GM12875 (cell line): ENCODE results near the gene DZANK1.

Experiments used
- H3K4me3 ChIP-seq: one replicate; pipeline ENCODE4 v1.5.1; 2011; ENCODE audit warnings: low read depth, low read length, control low read depth
- TF ChIP-seq, protein P1 (sequence below): IDR thresholded peaks from 2 replicates; pipeline ENCODE4 v1.5.1; 2011; ENCODE audit warnings: low read depth, mild to moderate bottlenecking, control low read depth, inconsistent platforms, low read length, moderate library complexity, borderline replicate concordance; ENCODE audit not compliant: insufficient read depth

The DZANK1 gene

DNA sequence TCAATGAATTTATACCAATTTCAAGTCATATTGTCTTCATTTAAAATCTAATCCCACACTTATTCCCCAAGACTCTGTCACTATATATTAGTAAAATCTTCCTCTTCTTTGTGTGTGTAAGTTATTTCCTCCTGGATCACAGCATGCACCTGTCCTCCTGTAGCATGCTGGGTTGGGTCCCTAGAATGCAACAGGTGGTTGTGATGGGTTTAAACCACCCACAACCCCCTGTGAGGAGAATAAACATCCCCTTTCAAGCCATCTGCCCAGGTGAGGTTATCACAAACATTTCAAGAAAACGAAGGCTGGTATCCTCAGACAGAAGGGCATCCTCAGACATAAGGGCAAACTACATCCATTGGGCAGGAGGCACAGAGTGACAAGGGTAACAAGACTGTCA is 26.4 kb downstream of the DZANK1 start:
- H3K4me3 ChIP-seq = no peak overlapping the region
- TF ChIP-seq, protein P1, sequence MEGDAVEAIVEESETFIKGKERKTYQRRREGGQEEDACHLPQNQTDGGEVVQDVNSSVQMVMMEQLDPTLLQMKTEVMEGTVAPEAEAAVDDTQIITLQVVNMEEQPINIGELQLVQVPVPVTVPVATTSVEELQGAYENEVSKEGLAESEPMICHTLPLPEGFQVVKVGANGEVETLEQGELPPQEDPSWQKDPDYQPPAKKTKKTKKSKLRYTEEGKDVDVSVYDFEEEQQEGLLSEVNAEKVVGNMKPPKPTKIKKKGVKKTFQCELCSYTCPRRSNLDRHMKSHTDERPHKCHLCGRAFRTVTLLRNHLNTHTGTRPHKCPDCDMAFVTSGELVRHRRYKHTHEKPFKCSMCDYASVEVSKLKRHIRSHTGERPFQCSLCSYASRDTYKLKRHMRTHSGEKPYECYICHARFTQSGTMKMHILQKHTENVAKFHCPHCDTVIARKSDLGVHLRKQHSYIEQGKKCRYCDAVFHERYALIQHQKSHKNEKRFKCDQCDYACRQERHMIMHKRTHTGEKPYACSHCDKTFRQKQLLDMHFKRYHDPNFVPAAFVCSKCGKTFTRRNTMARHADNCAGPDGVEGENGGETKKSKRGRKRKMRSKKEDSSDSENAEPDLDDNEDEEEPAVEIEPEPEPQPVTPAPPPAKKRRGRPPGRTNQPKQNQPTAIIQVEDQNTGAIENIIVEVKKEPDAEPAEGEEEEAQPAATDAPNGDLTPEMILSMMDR = no peak

DNA sequence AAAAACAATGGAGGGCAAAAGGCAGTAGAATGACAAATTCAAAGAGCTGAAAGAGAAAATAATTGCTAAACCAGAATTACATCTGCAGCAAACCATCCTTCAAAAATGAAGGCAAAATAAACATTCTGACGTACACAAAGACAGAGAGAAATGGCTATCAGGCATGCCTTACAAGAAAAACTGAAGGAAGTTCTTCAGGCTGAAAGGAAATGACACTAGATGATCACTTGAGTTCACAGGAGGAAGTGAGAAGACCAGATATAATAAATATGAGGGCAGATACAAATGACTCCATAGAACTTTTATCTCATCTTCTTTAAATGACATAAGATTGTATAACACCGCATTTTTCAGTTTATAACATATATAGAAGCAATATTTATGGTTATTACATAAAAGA is 30.0 kb downstream of the DZANK1 start:
- no peak overlapping the region for H3K4me3 ChIP-seq
- TF ChIP-seq, protein P1 = no peak

DNA sequence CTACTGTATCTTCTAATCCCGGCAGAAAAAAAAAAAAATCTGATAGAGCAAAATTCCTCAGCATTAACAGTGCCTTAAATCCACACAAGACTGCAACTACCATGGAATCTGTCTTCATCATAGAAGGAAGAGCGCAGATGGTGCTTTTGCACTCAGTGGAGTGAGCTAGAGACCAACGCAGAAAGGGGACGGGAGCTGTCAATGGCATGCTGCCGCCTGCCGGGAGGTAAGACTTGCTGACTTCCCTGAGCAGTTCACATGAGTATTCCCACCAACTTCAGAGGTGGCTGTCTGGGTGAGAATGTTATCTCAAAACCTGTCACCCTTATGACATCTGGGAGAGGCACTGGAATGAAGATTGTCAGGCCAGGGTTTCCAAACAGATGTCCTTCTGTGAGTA is 35.6 kb downstream of the DZANK1 start:
- H3K4me3 ChIP-seq = no peak overlapping the region
- TF ChIP-seq, protein P1 = no peak

DNA sequence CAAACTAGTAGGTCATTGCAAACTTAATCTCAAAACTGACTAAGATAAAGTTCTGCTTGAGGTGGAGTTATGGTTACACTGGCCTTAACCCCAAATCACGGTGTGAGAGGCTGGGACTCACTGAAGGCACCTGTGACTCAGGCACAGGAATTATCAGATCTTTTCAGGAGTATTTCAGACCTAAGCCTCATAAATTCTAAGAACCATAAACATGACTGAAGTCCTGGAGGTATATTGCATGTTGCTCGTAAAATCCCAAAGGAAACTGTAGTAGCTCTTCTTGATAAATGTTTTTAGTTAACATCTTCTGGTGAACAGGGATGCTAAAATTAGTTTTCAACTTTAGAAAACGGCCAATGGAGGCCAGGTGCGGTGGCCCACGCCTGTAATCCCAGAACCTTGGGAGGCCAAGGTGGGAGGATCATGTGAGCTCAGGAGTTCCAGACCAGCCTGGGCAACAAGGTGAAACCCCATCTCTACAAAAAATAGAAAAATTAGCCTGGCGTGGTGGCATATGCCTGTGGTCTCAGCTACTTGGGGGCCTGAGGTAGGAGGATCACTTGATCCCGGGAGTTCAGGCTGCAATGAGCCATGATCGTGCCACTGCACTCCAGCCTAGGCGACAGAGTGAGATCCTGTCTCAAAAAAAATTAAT is 36.5 kb downstream of the DZANK1 start:
- TF ChIP-seq, protein P1 = no peak
- no peak overlapping the region for H3K4me3 ChIP-seq

DNA sequence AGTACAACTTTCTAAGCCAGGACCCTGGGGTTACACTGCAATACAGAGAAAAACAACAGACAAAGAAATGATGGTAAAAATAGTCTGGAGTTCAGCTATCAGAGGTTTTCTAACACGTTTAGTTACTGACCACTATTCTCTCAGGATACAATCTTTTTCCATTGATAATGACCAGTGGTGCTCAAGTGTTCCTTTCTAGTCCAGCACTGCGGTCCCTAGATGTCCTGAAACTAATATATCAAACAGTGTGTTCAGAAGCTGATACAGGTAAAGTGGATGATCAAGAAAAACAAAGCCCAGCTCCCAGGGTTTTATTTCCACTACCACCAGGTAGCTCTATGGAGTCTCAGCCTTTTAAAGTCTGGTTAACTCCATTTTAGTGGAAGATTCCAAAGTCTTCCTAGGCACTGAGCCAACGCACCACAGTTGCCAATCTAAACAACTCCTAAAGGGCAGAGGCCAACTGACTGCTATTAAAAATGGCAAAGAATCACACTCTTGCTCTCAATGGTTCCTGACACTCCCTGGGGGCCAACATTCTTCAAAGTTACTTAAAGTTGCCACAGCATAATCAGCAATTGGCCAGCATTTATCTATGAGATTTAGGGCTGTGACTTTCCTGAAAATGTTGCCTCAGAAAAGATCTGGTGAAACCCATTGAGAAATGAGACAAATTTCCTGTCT is 38.2 kb downstream of the DZANK1 start:
- H3K4me3 ChIP-seq = no peak overlapping the region
- TF ChIP-seq, protein P1 = no peak

DNA sequence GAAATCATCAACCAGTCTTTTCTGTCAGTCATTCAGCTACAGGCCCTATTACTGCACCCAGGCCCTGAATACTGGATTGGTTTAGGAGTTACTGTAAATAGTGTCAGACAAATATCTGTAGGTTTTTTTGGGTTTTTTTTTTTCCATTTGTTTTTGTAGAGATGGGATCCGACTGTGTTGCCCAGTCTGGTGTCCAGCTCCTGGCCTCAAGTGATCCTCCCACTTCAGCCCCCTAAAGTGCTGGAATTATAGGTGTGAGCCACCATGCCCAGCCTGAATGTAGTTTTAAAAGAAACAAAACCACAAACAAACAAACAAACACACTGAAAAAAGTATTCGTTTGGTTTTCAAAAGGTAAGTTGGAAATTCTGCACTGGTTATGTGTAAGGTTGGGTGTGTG is 39.6 kb downstream of the DZANK1 start:
- TF ChIP-seq, protein P1 = no peak
- H3K4me3 ChIP-seq = no peak overlapping the region

DNA sequence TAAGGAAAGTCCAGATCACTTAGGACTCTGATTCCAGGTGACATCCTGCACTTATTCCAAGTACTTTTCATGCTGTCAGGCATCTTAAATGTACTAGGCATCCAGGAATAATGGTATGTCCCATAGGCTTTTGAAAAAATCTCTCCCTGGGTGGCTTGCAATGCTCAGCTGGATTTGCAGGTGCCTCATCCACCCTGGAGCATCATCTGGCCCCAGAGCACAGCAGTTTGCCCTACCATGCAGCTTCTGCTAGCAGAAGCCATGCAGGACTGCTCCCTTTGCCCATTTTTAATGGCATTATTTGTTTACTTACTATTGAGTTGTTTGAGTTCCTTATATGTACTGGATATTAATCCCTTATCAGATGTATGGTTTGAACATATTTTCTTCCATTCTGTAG is 45.2 kb downstream of the DZANK1 start:
- TF ChIP-seq, protein P1 = no peak
- no peak overlapping the region for H3K4me3 ChIP-seq
